HG03442 (cell line): ENCODE measurements around the gene ASS1.
"Not testable (repeated sequence)": the region's sequence is repeated elsewhere in the genome, so short reads cannot be mapped to it uniquely, and the experiment has no call there.

ENCODE experiments used
- ATAC-seq: cut with Tn5 transposase; IDR thresholded peaks from one replicate; pipeline ENCODE4 v1.9.1; 2021; ENCODE audit warnings: mild to moderate bottlenecking, moderate library complexity; ENCODE audit not compliant: unreplicated experiment

Gene ASS1

DNA sequence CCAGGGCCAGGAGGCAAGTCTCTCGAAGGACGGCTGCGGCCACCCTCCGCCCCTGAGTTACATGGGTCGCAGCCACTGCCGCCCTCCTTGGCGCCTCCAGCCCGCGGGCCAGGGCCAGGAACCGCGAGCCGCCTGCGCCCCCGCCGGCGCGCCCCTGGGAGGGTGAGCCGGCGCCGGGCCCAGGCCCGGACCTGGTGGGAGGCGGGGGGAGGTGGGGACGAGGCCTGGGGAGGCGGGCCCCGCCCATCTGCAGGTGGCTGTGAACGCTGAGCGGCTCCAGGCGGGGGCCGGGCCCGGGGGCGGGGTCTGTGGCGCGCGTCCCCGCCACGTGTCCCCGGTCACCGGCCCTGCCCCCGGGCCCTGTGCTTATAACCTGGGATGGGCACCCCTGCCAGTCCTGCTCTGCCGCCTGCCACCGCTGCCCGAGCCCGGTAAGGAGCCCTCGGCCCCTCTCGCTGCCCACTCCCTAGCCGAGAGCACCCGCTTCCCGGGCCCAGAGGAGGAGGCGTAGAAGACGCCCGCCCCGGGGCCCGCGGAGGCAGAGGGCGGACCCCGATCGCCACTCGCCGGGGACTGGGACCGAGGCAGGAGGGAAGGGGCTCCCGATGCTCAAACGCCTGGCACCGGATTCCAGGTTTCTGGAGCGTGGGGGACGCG, at the start of gene ASS1:
TSS of gene ASS1 (plus strand) at position 397 of the 657 bp plus-strand sequence. CDS start 7,268 bp downstream, outside the sequence.
- no peak for ATAC-seq

DNA sequence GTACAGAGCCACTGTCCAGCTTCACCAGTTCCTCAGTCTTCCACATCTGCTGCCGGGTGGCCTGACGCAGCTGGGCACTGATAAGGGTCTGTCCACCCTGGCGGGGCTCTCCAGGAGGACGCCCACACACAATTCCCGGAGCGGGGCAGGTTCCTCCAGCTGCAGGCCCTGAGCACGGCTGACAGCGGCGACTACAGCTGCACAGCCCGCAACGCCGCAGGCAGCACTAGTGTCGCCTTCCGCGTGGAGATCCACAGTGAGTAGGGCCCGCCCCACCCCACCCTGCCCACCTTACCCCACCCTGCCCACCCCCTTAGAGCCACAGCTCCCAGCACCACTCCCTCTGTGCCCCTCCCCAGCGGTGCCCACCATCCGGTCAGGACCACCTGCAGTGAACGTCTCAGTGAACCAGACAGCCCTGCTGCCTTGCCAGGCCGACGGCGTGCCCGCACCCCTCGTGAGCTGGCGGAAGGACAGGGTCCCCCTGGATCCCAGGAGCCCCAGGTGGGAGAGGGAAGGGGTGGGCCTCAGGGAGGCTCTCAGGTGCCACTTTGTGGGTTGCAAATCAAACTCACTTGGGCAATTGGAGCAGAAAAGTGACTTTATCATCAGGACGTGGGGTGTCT, 48.8 kb upstream of the ASS1 start:
- ATAC-seq, result no peak

DNA sequence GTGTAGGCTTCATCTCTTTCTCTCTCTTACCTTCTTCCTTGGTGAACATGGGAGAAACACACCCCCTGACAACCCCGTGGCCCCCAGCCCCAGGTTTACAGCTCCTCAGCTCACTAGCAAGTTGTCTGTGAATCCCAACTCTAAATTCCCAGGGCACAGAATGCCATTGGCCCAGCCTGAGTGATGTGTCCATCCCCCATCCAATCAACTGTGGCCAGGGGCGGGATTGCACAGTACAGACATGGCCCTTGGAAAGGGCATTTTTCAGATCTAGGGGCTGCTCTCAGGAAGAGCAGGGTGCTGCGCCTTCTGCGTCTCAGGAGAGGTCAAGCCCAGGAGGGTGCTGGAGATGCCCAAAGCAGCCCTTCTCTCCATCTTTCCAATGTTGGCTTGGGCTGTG, 48.2 kb upstream of the ASS1 start:
- no peak for ATAC-seq

DNA sequence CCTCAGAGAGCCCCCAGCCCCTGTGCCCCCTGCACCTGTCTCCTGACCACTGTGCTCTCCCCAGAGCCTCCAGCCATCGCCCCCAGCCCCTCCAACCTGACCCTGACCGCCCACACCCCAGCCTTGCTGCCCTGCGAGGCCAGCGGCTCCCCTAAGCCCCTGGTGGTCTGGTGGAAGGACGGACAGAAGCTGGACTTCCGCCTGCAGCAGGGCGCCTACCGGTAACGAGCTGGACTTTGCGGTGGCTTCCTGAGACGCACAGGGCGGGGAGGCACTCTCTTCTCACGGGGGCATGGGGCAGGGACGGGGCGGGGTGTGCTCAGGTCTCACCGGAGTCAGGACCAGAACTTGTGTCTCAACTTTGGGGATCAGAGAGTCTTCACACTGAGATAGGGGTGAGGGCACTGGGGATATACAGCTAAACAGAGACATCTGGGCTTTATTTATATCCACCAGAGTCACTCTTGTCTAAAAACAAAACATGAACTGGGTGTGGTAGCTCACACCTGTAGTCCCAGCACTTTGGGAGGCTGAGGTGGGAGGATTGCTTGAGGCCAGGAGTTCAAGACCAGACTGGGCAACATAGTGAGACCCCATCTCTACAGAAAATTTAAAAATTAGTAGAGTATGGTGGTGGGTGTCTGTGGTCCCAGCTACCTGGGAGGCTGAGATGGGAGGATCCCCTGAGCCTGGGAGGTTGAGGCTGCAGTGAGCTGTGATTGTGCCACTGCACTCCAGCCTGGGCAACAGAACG, 46.1 kb upstream of the ASS1 start:
- no peak for ATAC-seq

DNA sequence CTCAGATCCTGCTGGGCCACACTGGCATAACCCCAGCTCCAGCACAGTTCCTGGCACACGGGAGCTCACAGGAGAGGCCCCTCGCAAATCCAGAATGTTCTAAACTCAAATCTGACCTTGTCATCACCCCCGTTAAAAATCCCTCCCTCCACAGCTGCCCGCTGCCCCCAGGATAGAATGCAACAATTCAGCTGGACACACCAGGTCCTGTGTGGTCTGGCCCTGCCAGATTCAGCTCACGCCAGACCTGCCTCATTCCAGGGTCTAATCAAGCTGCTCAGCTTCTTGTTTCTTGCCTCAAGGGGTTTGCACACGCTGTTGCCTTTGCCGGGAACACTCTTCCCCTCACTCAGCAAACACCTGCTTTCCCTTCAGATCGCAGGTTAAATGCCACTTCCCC, 45.0 kb upstream of the ASS1 start:
- ATAC-seq, result no peak

DNA sequence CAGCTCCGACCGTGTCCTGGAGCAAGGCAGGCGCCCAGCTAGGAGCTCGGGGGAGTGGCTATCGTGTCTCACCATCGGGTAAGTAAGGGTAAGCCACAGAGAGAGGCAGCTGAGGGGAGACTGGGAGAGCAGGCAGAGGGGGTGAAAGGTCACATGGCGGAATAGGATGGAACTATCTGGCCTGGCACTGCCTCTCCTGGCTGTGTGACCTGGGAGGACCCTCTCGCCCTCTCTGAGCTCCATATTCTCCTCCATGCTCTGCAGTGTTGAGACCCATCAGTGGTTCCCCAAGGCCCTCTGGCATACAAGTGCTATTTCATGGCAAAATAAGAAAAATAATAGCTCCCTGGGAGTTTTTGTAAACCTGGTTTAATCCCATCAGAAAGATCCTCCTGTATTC, 43.9 kb upstream of the ASS1 start:
- no peak for ATAC-seq

DNA sequence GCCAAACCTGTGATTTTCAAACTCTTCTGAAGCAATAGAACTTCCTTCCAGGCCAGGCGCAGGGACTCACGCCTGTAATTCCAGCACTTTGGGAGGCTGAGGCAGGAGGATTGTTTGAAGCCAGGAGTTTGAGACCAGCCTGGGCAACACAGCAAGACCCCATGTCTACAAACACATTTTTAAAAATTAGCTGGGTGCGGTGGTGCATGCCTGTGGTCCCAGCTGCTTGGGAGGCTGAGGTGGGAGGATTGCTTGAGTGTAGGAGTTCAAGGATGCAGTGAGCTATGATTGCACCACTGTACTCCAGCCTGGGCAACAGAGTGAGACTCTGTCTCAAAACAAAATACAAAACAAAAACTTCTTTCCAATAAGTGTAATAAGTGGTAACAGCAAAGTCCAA, 43.0 kb upstream of the ASS1 start:
- not testable (repeated sequence) for ATAC-seq

DNA sequence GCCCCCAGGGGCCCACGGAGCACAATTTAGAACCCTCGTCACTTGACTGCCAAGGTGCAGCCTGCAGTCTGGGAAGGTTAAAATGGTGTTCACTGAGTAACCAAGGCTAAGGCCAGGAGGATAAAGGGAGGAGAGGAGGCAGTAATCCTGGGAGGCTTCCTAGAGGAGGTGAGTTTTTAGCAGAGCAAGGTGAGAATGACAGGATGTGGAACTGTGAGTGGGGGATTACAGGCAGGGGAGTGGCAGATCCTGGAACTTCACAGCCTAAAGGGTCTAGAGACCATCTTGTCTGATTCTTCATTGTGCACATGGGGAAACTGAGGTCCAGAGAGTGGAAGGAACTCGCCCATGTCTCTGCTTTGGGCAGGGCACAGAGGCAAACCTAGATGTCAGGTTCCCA, 42.5 kb upstream of the ASS1 start:
- no peak for ATAC-seq

DNA sequence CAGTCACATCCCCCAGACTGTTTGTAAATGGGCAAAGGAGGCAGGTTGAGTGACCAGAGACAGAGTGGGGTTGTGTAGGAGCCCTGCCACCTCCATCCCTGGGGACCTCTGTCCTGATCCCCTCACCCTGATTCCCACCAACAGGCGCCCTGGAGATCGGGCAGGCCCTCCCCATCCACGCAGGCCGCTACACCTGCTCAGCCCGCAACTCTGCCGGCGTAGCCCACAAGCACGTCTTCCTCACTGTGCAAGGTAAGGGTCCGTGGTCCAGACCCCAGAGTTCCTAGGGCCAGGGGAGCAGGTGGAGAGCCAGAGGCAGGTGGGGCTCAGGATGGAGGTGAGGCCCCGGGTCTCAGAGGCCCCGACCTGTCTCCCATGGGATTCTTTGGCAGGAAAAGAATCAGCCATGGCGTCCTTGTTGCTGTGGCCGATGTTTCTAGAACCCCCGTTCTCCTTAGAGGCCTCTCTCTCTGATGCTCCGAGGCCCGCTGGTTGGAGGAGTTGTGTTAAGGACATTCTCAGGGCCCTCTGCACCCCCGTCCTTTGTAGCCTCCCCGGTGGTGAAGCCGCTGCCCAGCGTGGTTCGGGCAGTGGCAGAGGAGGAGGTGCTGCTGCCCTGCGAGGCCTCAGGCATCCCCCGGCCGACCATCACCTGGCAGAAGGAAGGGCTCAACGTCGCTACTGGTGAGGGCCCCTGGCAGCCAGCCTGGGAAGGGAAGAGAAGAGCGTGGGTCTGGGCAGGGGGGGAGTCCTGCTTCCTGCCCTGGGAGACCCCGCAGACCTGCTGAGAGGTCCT, 41.9 kb upstream of the ASS1 start:
- no peak for ATAC-seq

DNA sequence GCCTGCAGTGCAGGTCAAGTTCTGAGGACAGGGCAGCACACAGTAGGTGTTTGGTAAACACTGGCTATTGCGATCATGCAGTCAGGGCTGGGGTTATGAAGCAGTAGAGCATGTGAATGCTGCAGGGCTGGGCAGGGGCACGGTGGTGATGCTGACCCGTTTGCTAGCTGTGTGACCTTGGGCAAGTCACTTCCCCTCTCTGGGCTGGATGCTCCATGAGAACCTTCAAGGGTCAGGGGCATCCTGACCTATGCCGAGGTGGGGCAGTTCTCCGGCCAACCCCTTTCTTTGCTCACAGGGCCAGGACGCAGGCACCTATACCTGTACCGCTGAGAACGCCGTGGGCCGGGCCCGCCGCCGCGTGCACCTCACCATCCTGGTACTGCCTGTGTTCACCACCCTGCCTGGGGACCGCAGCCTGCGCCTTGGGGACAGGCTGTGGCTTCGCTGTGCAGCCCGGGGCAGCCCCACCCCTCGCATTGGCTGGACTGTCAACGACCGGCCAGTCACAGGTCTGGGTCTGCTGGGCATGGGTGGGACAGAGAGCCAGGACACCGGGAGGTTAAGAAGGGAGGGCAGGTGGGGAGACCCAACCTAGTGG, 39.0 kb upstream of the ASS1 start:
- no peak for ATAC-seq

DNA sequence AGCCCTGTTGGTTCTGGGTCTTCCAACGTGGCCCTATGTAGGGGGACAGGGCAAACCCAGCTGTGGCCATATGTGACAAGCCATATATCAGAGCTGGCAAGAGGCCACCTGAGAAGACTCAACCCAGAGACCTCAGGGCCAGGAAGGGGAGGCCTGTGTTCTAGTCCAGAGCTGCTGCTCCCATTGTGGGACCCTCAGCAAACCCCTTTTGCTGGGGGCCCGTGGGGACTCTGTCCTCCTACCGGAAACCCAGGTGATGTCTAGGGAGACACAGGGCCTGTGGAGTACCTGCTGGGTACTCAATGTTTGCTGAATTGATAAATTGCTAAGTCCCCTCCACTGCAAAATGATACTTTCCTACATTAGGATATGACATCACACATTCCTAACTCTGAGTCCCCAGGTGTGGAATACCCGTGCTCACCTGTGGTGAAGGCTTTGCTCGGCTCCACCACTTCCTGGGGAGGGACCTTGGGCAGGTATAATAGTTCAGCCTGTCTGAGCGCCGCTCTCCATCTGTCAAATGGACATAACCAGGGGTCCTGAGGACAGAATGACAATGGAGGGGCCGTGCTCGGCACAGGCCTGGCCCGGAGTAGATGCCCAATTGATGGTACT, 38.4 kb upstream of the ASS1 start:
- no peak for ATAC-seq

DNA sequence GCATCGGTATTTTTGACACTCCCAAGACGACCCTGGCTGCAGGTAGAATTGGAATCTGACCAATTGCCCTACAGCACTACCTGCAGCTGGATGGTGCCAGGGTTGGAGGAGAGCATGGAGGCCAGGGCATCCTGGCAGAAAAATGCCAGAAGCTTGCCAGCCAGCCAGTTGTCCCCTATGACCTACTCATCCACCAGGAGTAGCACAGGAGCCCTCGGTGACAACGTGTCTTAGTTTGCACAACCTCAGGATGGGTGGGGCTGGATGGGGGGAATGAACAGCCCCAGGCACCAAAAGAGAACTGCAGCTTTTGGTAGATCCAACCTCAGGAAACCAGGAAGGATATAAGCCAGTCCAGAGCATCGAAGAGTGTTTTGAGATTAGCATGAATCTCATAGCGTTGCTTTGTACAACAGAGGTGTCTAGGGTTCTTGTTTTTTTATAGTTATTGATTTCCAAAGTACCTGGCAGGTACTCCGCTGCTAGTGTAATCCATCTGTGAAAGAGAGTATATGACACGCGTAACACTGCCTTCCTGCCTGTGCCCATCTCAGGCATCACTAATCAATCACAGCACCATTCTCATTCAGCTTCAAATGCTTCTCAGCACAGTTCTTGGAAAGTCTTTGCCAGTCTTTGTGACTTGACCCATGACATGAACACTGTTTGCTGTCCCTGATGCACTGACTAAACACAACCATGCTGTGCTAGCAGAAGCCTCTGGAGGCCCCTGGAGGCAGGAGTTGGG, 36.7 kb upstream of the ASS1 start:
- no peak for ATAC-seq

DNA sequence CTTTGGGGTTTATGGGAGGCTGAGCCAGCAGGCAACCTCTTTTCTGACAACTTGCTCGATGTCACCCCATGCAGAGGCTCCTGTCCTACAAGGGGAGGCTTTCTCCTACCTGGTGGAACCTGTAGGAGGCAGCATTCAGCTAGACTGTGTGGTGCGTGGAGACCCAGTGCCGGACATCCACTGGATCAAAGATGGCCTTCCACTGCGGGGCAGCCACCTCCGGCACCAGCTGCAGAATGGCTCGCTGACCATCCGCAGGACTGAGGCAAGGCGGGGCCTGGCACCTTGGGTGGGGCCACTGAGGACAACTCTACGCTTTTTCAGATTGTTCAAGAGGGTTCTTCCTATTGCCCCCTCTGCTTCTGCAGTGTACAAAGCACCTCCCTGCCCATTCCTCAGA, 36.1 kb upstream of the ASS1 start:
- ATAC-seq, result no peak

DNA sequence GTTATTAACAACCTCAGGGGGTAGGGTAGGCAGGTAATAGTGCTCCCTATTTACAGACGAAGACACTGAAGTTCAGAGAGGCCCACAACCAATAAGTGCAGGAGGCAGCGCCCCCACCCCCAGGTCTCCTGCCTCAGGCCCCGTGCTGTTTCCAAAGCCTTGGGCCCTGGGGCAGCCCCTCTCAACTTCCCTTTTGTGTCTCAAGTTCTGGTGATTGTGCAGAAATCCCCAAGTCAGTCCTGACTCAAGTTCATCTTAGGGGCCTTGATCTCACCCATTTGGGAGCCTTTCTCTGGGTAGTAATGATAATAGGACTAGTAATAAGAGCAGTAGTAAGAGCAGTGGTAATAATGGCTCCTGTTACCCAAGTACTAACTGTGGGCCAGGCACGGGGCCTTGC, 35.5 kb upstream of the ASS1 start:
- no peak for ATAC-seq

DNA sequence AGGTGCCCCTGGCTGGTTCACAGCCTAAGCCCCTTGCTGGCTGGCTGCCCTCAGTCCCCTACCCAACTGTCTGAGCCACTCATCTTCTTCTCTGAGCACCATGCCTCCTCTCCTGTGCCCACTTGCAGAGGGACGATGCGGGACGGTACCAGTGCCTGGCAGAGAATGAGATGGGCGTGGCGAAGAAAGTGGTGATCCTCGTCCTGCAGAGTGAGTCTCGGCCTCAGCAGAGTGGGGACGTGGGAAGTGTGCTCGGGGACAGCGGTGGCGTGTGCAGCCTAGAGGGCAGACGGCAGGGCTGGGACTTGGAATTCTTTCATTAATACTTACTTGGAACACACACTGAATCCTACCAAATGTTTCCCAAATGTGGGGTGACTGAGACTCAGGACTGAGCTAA, 34.3 kb upstream of the ASS1 start:
- no peak for ATAC-seq

DNA sequence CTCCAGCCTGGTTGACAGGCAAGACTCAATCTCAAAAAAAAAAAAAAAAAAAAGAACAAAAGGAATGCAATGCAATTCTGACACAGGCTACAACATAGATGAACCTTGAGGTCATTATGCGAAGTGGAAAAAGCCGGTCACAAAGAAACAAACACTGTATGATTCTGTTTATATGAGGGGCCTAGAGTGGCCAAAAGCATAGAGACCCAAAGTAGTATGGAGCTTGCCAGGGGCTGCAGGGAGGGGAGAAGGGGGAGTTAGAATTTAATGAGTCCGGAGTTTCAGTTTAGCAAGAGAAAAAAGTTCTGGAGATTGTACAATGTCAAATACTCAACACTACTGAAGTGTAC, 33.2 kb upstream of the ASS1 start:
- ATAC-seq, result no peak

DNA sequence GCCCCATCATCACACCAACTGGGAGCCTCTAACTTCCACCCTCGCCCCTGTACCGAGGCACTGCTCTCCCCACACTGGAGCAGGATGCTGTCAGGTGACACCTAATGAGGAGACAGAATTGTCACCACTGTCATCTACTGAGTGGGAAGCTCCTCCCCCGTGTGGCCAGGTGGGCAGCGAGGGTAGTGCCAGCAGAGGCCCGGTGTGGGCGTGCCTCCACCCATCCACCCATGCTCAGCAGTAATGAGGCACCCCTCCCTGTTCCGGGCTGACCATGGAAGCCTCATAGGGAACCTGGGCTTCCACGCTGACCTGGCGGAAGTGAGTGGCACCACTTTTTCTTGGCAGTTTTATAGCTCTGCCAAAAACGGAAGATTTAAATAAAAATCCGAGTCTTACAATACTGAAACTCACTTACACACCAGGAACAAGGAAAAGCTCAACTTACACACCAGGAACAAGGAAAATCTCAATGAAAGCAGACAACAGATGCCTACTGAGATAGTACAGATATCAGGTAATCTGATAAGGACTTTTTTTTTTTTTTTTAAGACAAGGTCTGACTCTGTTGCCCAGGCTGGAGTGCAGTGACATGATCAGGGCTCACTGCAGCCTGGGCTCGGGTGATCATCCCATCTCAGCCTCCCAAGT, 30.6 kb upstream of the ASS1 start:
- ATAC-seq, result no peak

DNA sequence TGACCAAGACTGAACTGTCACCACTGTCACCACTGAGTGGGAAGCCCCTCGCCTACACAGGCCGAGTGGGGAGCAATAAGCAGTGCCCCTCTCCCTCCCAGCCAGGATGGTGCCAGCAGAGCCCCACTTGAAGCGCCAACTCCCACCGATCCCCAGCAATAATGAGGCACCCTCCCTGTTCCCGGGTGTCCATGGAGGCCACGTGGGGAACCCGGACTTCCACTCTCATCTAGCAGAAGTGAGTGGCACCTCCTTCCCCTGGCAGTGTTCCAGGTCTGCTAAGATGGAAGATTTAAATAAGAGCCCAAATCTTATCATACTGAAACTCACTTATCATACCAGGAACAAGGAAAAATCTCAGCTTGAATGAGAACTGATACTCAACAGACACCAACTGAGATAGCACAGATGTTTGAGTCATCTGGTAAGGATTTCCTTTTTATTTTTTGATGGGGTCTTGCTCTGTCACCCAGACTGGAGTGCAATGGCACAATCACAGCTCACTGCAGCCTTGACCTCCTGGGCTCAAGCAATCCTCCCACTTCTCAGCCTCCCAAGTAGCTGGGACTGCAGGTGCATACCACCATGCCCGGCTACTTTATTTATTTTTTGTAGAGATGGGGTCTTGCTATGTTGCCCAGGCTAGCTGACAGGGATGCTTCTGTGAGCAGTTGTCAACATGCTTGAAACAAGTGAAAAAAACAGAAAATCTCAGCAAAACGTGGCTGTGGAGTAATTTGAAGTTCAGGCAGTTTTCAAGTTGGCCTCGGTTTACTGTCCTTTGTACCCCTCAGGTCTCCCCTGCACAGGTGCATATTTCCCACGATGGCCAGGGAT, 29.6 kb upstream of the ASS1 start:
- ATAC-seq, result no peak

DNA sequence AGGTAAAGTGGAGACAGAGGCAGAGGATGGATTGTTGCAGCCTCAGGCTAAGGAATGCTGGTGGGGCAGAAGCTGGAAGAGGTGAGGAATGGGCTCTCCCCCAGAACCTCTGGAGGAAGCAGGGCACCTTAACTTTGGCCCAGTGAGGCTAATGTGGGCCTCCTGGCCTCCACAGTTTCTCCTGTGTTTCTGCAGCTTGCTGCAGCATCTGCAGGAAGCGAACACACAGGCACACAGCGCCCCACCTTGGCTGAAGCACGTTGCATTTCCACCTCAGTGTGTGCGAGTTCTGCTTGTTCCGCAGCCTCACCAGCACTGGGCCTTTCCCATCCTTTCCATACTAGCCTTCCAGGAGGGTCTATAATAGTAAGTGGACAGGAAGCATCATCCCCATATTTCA, 27.2 kb upstream of the ASS1 start:
- ATAC-seq, result no peak
